Measurements from ENCODE around the gene LCN2.

DNA sequence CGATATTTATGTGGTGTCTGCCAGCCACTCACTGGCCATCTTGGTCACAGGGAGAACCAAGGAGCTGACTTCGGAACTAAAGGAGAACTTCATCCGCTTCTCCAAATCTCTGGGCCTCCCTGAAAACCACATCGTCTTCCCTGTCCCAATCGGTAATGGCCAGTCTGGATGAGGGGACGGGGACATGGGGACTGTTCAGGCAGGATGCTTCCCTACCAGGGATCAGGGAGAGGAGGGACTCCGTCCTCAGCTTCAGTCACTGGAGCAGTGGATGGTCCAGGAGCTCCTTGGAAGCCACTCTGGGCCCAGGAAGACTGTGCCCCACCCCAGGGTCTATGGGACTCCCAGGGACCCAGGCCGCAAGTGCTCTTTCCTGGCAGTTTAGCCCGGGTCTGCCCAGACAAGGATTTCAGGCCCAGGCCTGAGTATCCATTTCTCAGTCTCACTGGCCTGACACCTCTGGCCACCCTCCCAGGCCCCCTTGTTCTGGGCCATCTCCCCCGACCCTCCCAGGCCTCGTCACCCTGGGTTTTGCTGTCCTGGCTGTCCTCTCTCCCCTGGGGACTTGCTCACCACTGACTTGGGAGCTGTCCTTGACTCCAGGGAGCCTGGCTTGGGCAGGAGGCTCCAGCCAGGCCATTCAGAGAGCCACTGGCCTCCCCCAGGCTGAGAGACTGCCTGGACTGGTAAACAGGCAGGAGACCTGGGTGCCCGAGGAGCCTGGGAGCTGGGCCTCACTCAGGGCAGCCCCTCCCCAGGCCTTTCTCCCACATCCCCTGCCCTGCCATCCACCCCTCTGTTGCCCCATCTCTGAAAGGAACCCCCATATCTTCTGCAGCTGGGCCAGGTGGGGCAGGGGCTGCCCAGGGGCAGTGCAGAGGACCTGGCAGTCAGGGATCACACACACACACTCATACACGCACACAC is 3.1 kb downstream of the LCN2 start:
- TF ChIP-seq, protein P1, sequence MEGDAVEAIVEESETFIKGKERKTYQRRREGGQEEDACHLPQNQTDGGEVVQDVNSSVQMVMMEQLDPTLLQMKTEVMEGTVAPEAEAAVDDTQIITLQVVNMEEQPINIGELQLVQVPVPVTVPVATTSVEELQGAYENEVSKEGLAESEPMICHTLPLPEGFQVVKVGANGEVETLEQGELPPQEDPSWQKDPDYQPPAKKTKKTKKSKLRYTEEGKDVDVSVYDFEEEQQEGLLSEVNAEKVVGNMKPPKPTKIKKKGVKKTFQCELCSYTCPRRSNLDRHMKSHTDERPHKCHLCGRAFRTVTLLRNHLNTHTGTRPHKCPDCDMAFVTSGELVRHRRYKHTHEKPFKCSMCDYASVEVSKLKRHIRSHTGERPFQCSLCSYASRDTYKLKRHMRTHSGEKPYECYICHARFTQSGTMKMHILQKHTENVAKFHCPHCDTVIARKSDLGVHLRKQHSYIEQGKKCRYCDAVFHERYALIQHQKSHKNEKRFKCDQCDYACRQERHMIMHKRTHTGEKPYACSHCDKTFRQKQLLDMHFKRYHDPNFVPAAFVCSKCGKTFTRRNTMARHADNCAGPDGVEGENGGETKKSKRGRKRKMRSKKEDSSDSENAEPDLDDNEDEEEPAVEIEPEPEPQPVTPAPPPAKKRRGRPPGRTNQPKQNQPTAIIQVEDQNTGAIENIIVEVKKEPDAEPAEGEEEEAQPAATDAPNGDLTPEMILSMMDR (conservative IDR thresholded peaks at IDR 0.05; ENCODE audit: low read length), result no peak
- TF ChIP-seq EZH2phosphoT487 (IDR thresholded peaks at IDR 0.05; ENCODE audit: borderline replicate concordance), result no peak

All from Loucy (cell line).